Measurements from ENCODE around the gene RNU1-2. TPM values are rescaled to one million over a fixed set of nuclear protein-coding genes. Genes with fewer than 3 reads are reported as not detected.
"Not testable (repeated sequence)": the region's sequence is repeated elsewhere in the genome, so short reads cannot be mapped to it uniquely, and the experiment has no call there.

The RNU1-2 gene
- total RNA-seq, 1 donor from 2014 or later = under 0.01 TPM

DNA sequence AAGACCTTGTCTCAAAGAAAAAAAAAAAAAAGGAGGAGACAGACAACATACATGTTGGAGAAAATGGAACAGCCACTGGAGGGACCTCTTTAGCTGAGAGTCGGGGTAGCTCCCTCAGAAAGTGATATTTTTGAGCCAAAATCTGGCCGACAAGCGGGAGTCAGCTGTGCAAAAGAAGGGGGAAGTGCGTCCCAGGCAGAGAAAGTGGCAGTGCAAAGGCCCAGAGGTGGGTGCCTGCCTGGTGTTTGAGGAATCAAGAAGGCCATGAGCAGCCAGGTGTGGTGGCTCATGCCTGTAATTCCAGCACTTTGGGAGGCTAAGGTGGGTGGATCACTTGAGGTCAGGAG is 19.8 kb downstream of the RNU1-2 start:
- H3K4me3 ChIP-seq (ENCODE audit: low read depth, low read length) = no peak overlapping the region
- H3K36me3 ChIP-seq (ENCODE audit: control insufficient read depth, insufficient read depth, low read length) = no peaks in the 10 kb centered on the region
- TF ChIP-seq, protein P1, sequence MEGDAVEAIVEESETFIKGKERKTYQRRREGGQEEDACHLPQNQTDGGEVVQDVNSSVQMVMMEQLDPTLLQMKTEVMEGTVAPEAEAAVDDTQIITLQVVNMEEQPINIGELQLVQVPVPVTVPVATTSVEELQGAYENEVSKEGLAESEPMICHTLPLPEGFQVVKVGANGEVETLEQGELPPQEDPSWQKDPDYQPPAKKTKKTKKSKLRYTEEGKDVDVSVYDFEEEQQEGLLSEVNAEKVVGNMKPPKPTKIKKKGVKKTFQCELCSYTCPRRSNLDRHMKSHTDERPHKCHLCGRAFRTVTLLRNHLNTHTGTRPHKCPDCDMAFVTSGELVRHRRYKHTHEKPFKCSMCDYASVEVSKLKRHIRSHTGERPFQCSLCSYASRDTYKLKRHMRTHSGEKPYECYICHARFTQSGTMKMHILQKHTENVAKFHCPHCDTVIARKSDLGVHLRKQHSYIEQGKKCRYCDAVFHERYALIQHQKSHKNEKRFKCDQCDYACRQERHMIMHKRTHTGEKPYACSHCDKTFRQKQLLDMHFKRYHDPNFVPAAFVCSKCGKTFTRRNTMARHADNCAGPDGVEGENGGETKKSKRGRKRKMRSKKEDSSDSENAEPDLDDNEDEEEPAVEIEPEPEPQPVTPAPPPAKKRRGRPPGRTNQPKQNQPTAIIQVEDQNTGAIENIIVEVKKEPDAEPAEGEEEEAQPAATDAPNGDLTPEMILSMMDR (IDR thresholded peaks at IDR 0.05; ENCODE audit: insufficient read depth, low read length, poor library complexity, severe bottlenecking) = peak; percentile 18
- no peak for DNase-seq (ENCODE audit: low read depth)
- H3K27me3 ChIP-seq (ENCODE audit: control insufficient read depth, insufficient read depth, low read length) = no peaks in the 10 kb centered on the region

DNA sequence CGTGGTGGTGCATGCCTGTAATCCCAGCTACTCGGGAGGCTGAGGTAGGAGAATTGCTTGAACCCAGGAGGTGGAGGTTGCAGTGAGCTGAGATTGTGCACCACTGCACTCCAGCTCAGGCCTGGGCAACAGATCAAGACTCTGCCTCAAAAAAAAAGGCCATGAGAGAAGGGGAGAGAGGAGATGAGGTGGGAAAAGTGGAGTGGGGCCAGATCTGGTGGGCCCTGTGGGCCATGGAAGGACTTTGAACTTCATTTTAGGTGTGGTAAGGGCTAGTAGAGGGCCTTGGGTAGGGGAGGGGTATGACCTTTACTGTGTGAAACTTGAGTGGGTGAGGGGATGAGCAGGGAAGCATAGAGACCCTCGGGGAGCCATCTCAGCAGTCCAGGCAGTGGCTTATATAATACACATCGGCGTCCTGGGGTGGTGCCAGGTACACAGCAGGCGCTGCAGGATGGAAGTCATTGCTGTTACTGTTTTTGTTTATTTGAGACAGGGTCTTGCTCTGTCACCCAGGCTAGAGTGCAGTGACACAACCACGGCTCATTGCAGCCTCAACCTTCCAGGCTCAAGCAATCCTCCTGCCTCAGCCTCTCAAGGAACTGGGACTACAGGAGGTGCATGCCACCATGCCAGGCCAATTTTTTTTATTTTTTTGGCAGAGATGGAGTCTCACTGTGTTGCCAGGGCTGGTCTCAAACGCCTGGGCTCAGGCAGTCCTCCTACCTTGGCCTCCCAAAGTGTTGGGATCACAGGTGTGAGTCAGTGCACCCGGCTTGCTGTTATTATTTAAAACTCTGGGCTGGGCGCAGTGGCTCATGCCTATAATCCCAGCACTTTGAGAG is 20.5 kb downstream of the RNU1-2 start:
- H3K36me3 ChIP-seq (ENCODE audit: control insufficient read depth, insufficient read depth, low read length); H3K4me3 ChIP-seq (ENCODE audit: low read depth, low read length); DNase-seq (ENCODE audit: low read depth); H3K27me3 ChIP-seq (ENCODE audit: control insufficient read depth, insufficient read depth, low read length): not testable (repeated sequence)

DNA sequence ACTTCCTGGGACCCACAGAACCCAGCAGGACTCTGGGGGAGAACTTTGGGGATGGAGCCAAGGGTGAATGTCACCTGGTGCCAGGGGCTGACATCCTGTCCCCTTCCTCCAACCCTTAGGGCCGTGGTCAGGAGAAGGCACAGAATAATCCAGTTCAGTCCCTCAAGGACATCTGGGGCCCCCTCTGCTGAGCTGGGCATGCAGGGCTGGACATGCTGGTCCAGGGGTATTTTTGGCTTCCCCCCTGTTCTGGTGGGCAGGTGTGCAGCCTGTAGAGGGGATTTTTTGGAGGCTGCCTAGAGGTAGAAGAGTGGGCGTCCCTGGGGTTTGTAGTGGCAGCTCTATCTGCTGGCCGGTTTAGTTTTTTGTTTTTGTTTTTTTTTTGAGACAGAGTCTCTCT is 22.6 kb downstream of the RNU1-2 start:
- Histone ChIP-seq H3K36me3 (ENCODE audit: control insufficient read depth, insufficient read depth, low read length) (no peaks in the 10 kb centered on the region), H3K4me3 (ENCODE audit: low read depth, low read length) (no peak overlapping the region), H3K27me3 (ENCODE audit: control insufficient read depth, insufficient read depth, low read length) (no peaks in the 10 kb centered on the region)
- DNase-seq (ENCODE audit: low read depth) = no peak
- TF ChIP-seq, protein P1 (IDR thresholded peaks at IDR 0.05; ENCODE audit: insufficient read depth, low read length, poor library complexity, severe bottlenecking) = no peak

DNA sequence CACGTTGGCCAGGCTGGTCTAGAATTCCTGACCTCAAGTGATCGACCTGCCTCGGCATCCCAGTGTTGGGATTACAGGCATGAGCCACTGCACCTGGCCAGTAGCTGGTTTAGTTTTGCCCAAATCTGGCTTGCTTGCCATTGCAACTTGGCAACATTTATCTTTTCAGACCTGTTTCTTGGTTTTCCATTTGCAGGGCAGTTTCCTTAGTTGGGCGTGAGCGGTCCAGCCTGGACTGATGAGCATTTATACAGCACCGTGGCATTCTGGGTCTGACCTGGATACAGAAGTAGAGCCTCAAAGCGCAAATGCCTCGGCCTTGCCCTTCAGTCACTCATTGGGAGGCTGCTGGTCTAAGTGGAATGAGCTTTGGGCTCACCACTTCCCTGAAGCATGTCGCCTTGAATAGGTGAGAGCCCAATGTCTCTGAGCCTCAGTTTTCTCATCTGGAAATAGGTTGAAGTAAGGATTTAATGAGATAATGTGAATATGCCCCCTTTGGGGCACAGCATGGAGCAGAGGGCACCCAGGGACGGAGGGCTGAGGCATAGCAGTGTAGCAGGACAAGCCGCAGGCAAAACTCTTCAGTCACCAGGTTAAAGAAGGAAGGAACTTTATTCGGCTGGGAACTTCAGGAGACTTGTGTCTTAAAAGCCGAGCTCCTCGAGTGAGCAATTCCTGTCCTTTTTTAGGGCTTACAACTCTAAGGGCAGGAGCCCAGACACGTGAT is 23.3 kb downstream of the RNU1-2 start:
- not testable (repeated sequence) for H3K36me3 ChIP-seq (ENCODE audit: control insufficient read depth, insufficient read depth, low read length); H3K4me3 ChIP-seq (ENCODE audit: low read depth, low read length); DNase-seq (ENCODE audit: low read depth); H3K27me3 ChIP-seq (ENCODE audit: control insufficient read depth, insufficient read depth, low read length)

DNA sequence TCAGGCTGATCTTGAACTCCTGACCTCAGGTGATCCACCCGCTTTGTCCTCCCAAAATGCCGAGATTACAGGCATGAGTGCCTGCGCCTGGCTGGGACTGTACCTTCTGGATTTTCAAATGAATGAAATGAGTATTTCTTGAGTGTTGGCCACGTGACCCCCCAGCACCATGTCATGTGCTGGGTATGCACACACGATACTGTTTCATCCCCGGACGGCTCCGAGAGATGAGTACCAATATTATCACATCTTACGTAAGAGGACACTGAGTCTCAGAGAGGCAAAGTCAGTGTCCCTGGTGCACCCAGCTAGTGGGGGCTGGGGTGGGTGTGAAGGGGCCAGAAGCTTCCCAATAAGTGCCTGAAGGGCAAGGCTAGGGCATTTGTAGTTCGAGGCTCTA is 25.2 kb downstream of the RNU1-2 start:
- TF ChIP-seq, protein P1 (IDR thresholded peaks at IDR 0.05; ENCODE audit: insufficient read depth, low read length, poor library complexity, severe bottlenecking) = no peak
- DNase-seq (ENCODE audit: low read depth) = no peak
- H3K4me3 ChIP-seq (ENCODE audit: low read depth, low read length) = no peak overlapping the region
- no peaks in the 10 kb centered on the region for H3K36me3 ChIP-seq (ENCODE audit: control insufficient read depth, insufficient read depth, low read length)
- no peaks in the 10 kb centered on the region for H3K27me3 ChIP-seq (ENCODE audit: control insufficient read depth, insufficient read depth, low read length)

DNA sequence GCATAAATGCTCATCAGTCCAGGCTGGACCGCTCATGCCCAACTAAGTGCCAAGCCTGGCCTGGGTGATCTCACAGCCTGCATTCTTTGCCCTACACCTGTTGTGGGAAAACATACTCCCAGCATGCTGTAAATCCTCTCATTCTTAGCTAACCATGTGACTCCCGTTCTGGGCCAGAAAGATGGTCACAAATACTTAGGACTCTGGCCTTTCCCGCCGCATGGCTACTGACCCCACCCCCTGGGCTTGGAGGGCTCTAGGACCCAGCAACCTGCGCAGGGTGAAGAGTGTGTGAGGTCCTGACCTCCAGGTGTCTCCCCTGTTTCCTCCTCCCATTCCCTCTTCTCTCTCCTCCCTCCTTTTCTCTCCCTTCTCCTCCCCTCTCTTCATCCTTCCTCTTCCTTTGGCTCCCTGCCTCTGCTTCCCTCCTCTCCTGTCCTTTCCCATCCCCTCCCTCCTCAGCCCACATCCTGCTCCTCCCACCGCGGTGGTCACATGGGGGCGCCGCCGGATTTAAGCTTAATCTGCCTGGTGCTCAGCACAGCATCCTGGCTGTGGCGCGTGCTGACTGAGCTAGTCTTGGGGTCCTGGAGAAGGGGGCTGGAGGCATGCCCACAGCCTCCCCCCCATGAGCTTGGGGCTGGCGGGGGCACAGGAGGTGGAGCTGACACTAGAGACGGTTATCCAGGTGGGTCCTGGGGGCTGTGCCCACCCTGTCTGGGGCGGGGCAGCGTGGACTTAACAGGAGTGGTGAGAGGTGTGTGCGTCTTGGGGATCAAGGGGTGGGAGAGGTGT is 25.8 kb downstream of the RNU1-2 start, which contains the start of gene CROCC:
Gene CROCC (plus strand): TSS at position 541 of the 795 bp plus-strand sequence. CDS start 88 bp downstream, at position 629.
- H3K36me3 ChIP-seq (ENCODE audit: control insufficient read depth, insufficient read depth, low read length) = no peaks in the 10 kb centered on the region
- H3K27me3 ChIP-seq (ENCODE audit: control insufficient read depth, insufficient read depth, low read length) = no peaks in the 10 kb centered on the region
- TF ChIP-seq, protein P1 (IDR thresholded peaks at IDR 0.05; ENCODE audit: insufficient read depth, low read length, poor library complexity, severe bottlenecking) = no peak
- peak within 1 kb of the TSS; percentile 20 for H3K4me3 ChIP-seq (ENCODE audit: low read depth, low read length)
- peak; percentile 51 for DNase-seq (ENCODE audit: low read depth)

Measured in kidney epithelial cell (primary cell).